DND-41 (cell line): ENCODE results near the gene STAG3.
"Not testable (repeated sequence)": the region's sequence is repeated elsewhere in the genome, so short reads cannot be mapped to it uniquely, and the experiment has no call there.

Experiments
- EZH2 ChIP-seq: IDR thresholded peaks from 3 replicates; pipeline ENCODE4 v1.6.1; 2012; ENCODE audit warnings: borderline replicate concordance, low read depth, mild to moderate bottlenecking, moderate library complexity, low read length, inconsistent platforms; ENCODE audit not compliant: severe bottlenecking
- TF ChIP-seq, protein P1 (sequence below): IDR thresholded peaks from 2 replicates; pipeline ENCODE4 v1.5.1; 2012; ENCODE audit warnings: borderline replicate concordance, low read length, moderate library complexity, mild to moderate bottlenecking; ENCODE audit not compliant: poor library complexity, severe bottlenecking; ENCODE audit errors: extremely low read depth

DNA sequence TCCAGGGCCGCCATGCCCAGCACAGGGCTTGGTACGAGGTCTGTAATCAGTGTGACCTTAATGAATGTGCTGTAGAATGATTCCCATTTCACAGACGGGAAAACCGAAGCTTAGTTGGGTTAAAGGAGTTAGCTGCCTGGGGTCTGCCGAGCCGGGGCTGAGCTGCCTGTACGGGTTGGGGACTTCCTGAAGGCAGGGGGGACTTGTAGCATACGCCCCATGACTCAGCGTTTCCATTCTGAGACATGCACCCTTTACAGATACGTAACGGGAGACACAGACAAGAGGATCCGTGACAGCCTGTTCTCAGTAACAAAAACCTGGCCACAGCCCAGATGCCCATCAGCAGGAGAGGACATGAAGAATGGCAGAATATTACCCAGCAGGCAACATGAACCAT lies 65.7 kb downstream of the STAG3 start:
- TF ChIP-seq, protein P1, sequence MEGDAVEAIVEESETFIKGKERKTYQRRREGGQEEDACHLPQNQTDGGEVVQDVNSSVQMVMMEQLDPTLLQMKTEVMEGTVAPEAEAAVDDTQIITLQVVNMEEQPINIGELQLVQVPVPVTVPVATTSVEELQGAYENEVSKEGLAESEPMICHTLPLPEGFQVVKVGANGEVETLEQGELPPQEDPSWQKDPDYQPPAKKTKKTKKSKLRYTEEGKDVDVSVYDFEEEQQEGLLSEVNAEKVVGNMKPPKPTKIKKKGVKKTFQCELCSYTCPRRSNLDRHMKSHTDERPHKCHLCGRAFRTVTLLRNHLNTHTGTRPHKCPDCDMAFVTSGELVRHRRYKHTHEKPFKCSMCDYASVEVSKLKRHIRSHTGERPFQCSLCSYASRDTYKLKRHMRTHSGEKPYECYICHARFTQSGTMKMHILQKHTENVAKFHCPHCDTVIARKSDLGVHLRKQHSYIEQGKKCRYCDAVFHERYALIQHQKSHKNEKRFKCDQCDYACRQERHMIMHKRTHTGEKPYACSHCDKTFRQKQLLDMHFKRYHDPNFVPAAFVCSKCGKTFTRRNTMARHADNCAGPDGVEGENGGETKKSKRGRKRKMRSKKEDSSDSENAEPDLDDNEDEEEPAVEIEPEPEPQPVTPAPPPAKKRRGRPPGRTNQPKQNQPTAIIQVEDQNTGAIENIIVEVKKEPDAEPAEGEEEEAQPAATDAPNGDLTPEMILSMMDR, result not testable (repeated sequence)
- TF ChIP-seq EZH2, result not testable (repeated sequence)
